Transverse colon (tissue), 4 donors: ENCODE data around the gene IGF2BP2.

ENCODE experiments used
- POLR2A ChIP-seq: fragments of 450-650 bp; IDR thresholded peaks from one replicate; pipeline ENCODE4 v1.6.1; 2016; ENCODE audit warnings: antibody characterized with exemption, mild to moderate bottlenecking, moderate library complexity
- POLR2AphosphoS5 ChIP-seq, 3 donors: sonication (generic); formaldehyde crosslinking; IDR thresholded peaks; one replicate each; pipeline ENCODE4 v1.6.1; 2016; ENCODE audit warnings: antibody characterized with exemption in 3 of 3
- TF ChIP-seq, protein P1 (sequence below), 5 experiments: fragments of 200-600 bp in 3 of 5; fragments of 450-650 bp in 2 of 5; sonication (generic) in 3 of 5; IDR thresholded peaks; 1 replicate in 2 of 5; 2 replicates in 3 of 5; pipeline ENCODE4 v1.5.1; 2016 to 2017; ENCODE audit warnings: antibody characterized with exemption in 5 of 5, inconsistent platforms in 3 of 5, mild to moderate bottlenecking in 2 of 5, moderate library complexity in 1 of 5

- TF ChIP-seq, protein P1, sequence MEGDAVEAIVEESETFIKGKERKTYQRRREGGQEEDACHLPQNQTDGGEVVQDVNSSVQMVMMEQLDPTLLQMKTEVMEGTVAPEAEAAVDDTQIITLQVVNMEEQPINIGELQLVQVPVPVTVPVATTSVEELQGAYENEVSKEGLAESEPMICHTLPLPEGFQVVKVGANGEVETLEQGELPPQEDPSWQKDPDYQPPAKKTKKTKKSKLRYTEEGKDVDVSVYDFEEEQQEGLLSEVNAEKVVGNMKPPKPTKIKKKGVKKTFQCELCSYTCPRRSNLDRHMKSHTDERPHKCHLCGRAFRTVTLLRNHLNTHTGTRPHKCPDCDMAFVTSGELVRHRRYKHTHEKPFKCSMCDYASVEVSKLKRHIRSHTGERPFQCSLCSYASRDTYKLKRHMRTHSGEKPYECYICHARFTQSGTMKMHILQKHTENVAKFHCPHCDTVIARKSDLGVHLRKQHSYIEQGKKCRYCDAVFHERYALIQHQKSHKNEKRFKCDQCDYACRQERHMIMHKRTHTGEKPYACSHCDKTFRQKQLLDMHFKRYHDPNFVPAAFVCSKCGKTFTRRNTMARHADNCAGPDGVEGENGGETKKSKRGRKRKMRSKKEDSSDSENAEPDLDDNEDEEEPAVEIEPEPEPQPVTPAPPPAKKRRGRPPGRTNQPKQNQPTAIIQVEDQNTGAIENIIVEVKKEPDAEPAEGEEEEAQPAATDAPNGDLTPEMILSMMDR (IDR thresholded peaks at IDR 0.05) = no peak
- TF ChIP-seq POLR2AphosphoS5 (IDR thresholded peaks at IDR 0.05) (no peak), POLR2A (no peak)
Observed at GRCh38 chr3:185763347-185764005, 61.4 kb downstream of the IGF2BP2 start.
